Gastrocnemius medialis (tissue), 4 donors: ENCODE data around the gene OR1L6. TPM values are rescaled to one million over a fixed set of nuclear protein-coding genes. Genes with fewer than 3 reads are reported as not detected.

ENCODE experiments used
- ATAC-seq, 2 donors: fragments of 150-250 bp; one replicate each; pipeline ENCODE4 v1.9.1; 2016
- DNase-seq, 2 donors: peaks; one replicate each; pipeline ENCODE4 v3.0.0-alpha.2; 2019
- H3K27ac ChIP-seq, 4 donors: fragments of 200-600 bp; sonication (generic); 1 replicate in 1 of 4; 2 replicates in 3 of 4; pipeline ENCODE4 v1.5.1; 2016 to 2018; ENCODE audit warnings: mild to moderate bottlenecking in 2 of 4, moderate library complexity in 1 of 4
- H3K27me3 ChIP-seq, 3 donors: fragments of 200-600 bp; sonication (generic) in 2 of 3; 1 replicate in 1 of 3; 2 replicates in 2 of 3; pipeline versions ENCODE4 v1.5.1 to v1.6.0; 2016 to 2019; ENCODE audit warnings: mild to moderate bottlenecking in 1 of 3, moderate library complexity in 1 of 3
- H3K36me3 ChIP-seq, 2 donors: fragments of 200-600 bp; sonication (generic) in 1 of 2; one replicate each; pipeline ENCODE4 v1.5.1; 2017 to 2018
- H3K4me1 ChIP-seq, 2 donors: fragments of 200-600 bp; sonication (generic) in 1 of 2; one replicate each; pipeline ENCODE4 v1.5.1; 2016 to 2017; ENCODE audit warnings: mild to moderate bottlenecking in 2 of 2
- H3K4me3 ChIP-seq, 4 donors: fragments of 200-600 bp; sonication (generic) in 3 of 4; 1 replicate in 1 of 4; 2 replicates in 3 of 4; pipeline ENCODE4 v1.5.1; 2016 to 2019; ENCODE audit warnings: mild to moderate bottlenecking in 2 of 4
- H3K9me3 ChIP-seq, 3 donors: fragments of 200-600 bp; sonication (generic) in 2 of 3; 1 replicate in 1 of 3; 2 replicates in 2 of 3; pipeline ENCODE4 v1.5.1; 2016 to 2019
- POLR2A ChIP-seq, 2 donors: fragments of 450-650 bp; IDR thresholded peaks; one replicate each; pipeline ENCODE4 v1.6.1; 2017; ENCODE audit warnings: antibody characterized with exemption in 2 of 2, mild to moderate bottlenecking in 2 of 2, moderate library complexity in 2 of 2
- in situ Hi-C, 4 donors: fragments of 200-750 bp; cut with MboI; loops; one replicate each; pipeline versions ENCODE4 v1.15.0 to v1.8.0; 2017; ENCODE audit warnings: low sequenced_read_pairs in 4 of 4
- intact Hi-C: fragments of 100-400 bp; cut with DNase I; formaldehyde crosslinking; loops from one replicate; pipeline ENCODE4 v1.15.1; 2023; ENCODE audit warnings: low total_unique reads
- total RNA-seq, 4 donors: library from RNA; depleted of rRNA; stranded (reverse); fragments of >200 nt; gene quantifications; one replicate each; pipeline versions ENCODE4 v1.1.0 to v1.2.3, GENCODE V29; 2016
- TF ChIP-seq, protein P1 (sequence below), 5 experiments: fragments of 450-650 bp in 3 of 5; fragments of 200-600 bp in 2 of 5; sonication (generic) in 2 of 5; IDR thresholded peaks in 4 of 5; conservative IDR thresholded peaks in 1 of 5; 1 replicate in 4 of 5; 2 replicates in 1 of 5; pipeline ENCODE4 v1.5.1; 2016 to 2019; ENCODE audit warnings: antibody characterized with exemption in 5 of 5, mild to moderate bottlenecking in 3 of 5, moderate library complexity in 3 of 5

Gene OR1L6, protein sequence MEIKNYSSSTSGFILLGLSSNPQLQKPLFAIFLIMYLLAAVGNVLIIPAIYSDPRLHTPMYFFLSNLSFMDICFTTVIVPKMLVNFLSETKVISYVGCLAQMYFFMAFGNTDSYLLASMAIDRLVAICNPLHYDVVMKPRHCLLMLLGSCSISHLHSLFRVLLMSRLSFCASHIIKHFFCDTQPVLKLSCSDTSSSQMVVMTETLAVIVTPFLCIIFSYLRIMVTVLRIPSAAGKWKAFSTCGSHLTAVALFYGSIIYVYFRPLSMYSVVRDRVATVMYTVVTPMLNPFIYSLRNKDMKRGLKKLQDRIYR
- total RNA-seq, result not detected

DNA sequence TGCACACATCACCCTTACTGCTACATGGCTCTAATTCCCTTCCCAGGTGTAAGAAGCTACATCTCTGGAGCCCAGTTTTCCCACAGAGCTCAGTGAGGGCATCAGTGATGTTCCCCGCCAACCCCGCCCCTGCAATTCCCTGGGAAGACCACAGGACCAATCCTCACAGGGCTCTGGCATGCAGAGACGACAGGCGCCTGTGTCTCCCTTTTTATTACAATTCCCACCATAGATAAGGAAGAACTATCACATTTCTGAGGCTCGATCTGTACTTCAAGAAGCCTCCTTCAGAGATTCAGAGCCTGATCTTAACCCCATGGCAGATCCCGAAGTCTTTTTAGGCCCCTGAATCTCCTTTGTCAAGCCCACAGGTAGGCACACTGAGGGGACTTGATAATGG is at the start of gene OR1L6:
OR1L6 (plus strand) TSS at position 301 of the 400 bp plus-strand sequence. CDS start 7,545 bp downstream, outside the sequence.
- Histone ChIP-seq H3K27ac (no peak within 1 kb of the TSS), H3K4me3 (no peak within 1 kb of the TSS), H3K9me3 (no peaks in the 10 kb centered on the region), H3K36me3 (no peaks in the 10 kb centered on the region), H3K27me3 (no peaks in the 10 kb centered on the region), H3K4me1 (no peaks in the 10 kb centered on the region)
- ATAC-seq, result no peak
- in situ Hi-C loops, result no loop called here
- intact Hi-C loops, result no loop called here
- no peak for DNase-seq
- TF ChIP-seq POLR2A (IDR thresholded peaks at IDR 0.05), result no peak
- TF ChIP-seq, protein P1, sequence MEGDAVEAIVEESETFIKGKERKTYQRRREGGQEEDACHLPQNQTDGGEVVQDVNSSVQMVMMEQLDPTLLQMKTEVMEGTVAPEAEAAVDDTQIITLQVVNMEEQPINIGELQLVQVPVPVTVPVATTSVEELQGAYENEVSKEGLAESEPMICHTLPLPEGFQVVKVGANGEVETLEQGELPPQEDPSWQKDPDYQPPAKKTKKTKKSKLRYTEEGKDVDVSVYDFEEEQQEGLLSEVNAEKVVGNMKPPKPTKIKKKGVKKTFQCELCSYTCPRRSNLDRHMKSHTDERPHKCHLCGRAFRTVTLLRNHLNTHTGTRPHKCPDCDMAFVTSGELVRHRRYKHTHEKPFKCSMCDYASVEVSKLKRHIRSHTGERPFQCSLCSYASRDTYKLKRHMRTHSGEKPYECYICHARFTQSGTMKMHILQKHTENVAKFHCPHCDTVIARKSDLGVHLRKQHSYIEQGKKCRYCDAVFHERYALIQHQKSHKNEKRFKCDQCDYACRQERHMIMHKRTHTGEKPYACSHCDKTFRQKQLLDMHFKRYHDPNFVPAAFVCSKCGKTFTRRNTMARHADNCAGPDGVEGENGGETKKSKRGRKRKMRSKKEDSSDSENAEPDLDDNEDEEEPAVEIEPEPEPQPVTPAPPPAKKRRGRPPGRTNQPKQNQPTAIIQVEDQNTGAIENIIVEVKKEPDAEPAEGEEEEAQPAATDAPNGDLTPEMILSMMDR (IDR thresholded peaks at IDR 0.05 in 4 of 5, conservative IDR thresholded peaks at IDR 0.05 in 1 of 5), result no peak

DNA sequence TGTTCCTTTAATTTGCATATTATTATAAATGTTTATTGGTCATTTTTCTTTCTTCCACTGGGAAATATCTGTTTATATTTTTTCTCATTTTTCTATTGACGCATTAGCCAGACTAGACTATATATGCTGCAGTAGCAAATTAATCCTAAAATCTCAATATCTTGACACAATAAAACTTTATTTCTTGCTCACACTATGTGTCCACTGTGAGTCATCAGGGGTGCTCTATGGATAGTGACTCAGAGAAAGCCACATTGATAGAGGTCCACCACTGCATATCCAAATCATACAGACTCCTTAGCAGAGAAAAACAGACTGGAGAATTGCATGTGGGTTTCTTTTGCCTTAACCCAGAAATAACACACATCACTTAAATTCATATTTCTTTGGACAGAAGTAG is 46.4 kb upstream of the OR1L6 start:
- no peak for DNase-seq
- intact Hi-C loops, result no loop called here
- no peak overlapping the region for H3K27ac ChIP-seq
- no peaks in the 10 kb centered on the region for H3K4me1 ChIP-seq
- in situ Hi-C loops, result no loop called here
- no peak overlapping the region for H3K4me3 ChIP-seq
- no peaks in the 10 kb centered on the region for H3K36me3 ChIP-seq
- ATAC-seq, result no peak
- H3K27me3 ChIP-seq, result no peaks in the 10 kb centered on the region
- TF ChIP-seq, protein P1 (IDR thresholded peaks at IDR 0.05 in 4 of 5, conservative IDR thresholded peaks at IDR 0.05 in 1 of 5), result no peak
- TF ChIP-seq POLR2A (IDR thresholded peaks at IDR 0.05), result no peak
- H3K9me3 ChIP-seq, result peaks cover 0 to 11% (median 0%) of the 10 kb centered on the region in 3 donors

DNA sequence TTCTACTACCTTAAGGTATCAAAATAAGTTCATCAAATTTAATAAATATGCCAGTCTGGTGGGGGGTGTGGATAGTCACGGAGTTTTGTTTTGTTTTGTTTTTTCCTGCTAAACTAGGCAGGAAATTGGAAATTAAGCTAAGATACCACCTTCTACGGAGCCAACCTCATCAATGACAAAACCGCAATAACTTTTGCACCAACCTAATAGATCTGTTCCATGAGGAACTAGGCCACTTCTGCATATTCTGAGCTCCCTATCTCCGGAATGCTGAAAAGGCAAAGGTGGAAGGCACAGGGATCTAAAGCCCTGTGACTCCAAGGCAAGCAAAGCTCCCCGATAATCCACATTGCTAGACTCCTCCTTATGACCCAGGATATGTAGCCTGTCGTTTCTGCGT is 24.1 kb upstream of the OR1L6 start:
- DNase-seq (no peak), ATAC-seq (no peak)
- no peak overlapping the region for H3K4me3 ChIP-seq
- no peak overlapping the region for H3K27ac ChIP-seq
- no peaks in the 10 kb centered on the region for H3K9me3 ChIP-seq
- in situ Hi-C loops, result no loop called here
- H3K27me3 ChIP-seq, result no peaks in the 10 kb centered on the region
- intact Hi-C loops, result no loop called here
- TF ChIP-seq POLR2A (IDR thresholded peaks at IDR 0.05), result no peak
- TF ChIP-seq, protein P1 (IDR thresholded peaks at IDR 0.05 in 4 of 5, conservative IDR thresholded peaks at IDR 0.05 in 1 of 5), result no peak
- H3K36me3 ChIP-seq, result no peaks in the 10 kb centered on the region
- H3K4me1 ChIP-seq, result no peaks in the 10 kb centered on the region

DNA sequence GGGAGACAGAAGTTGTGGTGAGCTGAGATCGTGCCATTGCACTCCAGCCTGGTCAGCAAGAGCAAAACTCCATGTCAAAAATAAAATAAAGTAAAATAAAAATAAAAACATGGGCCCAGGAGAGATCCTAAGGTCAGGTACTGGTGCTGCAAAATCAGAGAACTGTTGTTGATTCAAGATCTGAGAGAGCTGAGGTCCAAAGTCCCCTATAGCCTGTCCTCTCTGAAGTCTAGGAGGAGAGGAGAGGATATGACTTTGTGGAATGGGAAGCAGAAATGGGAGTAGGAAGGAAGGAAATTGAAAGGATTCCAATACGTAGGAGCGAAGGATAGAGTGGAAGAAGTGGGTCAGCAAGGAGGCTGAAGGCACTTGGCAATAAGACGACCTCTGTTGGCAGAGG is 22.9 kb upstream of the OR1L6 start:
- TF ChIP-seq POLR2A (IDR thresholded peaks at IDR 0.05), result no peak
- TF ChIP-seq, protein P1 (IDR thresholded peaks at IDR 0.05 in 4 of 5, conservative IDR thresholded peaks at IDR 0.05 in 1 of 5), result no peak
- ATAC-seq (no peak), DNase-seq (no peak)
- no peaks in the 10 kb centered on the region for H3K9me3 ChIP-seq
- H3K27ac ChIP-seq, result no peak overlapping the region
- in situ Hi-C loops, result no loop called here
- no peaks in the 10 kb centered on the region for H3K36me3 ChIP-seq
- no peaks in the 10 kb centered on the region for H3K27me3 ChIP-seq
- no peak overlapping the region for H3K4me3 ChIP-seq
- no peaks in the 10 kb centered on the region for H3K4me1 ChIP-seq
- intact Hi-C loops, result no loop called here

DNA sequence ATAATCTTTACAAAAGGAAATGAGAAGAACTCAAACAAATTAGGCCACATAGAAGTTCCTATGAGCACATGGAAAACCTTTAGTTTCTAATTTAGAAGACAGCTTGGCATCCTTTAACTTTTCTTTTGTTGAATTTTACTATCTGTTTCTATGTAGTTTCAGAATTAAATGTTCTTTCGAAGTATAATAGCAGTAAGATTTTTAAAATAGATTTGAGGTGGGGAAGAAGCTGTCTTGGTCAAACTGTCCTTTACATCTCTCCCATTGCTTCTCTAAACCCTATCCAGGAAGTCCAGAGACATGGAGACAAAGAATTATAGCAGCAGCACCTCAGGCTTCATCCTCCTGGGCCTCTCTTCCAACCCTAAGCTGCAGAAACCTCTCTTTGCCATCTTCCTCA is 18.4 kb upstream of the OR1L6 start, which contains the start of gene OR1L4:
OR1L4 (plus strand) TSS at position 301 of the 400 bp plus-strand sequence; CDS start at position 301, 0 bp downstream.
- Histone ChIP-seq H3K9me3 (peaks cover 5 to 11% (median 6%) of the 10 kb centered on the region in 3 donors), H3K36me3 (no peaks in the 10 kb centered on the region), H3K4me3 (no peak within 1 kb of the TSS), H3K4me1 (no peaks in the 10 kb centered on the region), H3K27me3 (no peaks in the 10 kb centered on the region), H3K27ac (no peak within 1 kb of the TSS)
- intact Hi-C loops, result no loop called here
- in situ Hi-C loops, result no loop called here
- TF ChIP-seq POLR2A (IDR thresholded peaks at IDR 0.05), result no peak
- TF ChIP-seq, protein P1 (IDR thresholded peaks at IDR 0.05 in 4 of 5, conservative IDR thresholded peaks at IDR 0.05 in 1 of 5), result no peak
- no peak for ATAC-seq
- no peak for DNase-seq
